ENCODE measurements around the gene PTPA.

PTPA gene

GRCh38 chr9:129093602-129094386, 17.4 kb upstream of the PTPA start:
- no peak overlapping the region for H3K27ac ChIP-seq (ENCODE audit: low read length)

GRCh38 chr9:129094387-129095169, 16.6 kb upstream of the PTPA start:
- no peaks in the 10 kb centered on the region for H3K27me3 ChIP-seq (ENCODE audit: insufficient read depth, low read length, poor library complexity)
- ATAC-seq (ENCODE audit: insufficient read depth, low read depth) = no peak
- no peak for DNase-seq
- no peak for TF ChIP-seq CTCF (IDR thresholded peaks at IDR 0.05; ENCODE audit: borderline replicate concordance, extremely low read depth, low read length, poor library complexity, severe bottlenecking)
- TF ChIP-seq EZH2 (IDR thresholded peaks at IDR 0.05; ENCODE audit: borderline replicate concordance, low read depth, low read length, severe bottlenecking) = no peak
- no peaks in the 10 kb centered on the region for H4K20me1 ChIP-seq (ENCODE audit: insufficient read depth, low read length)
- no peak overlapping the region for H3K4me2 ChIP-seq (ENCODE audit: insufficient read depth, low read length)
- no peak overlapping the region for H2AFZ ChIP-seq (ENCODE audit: low read depth, low read length)
- no peaks in the 10 kb centered on the region for H3K9me3 ChIP-seq (ENCODE audit: insufficient read depth, low read length, severe bottlenecking)
- H3K79me2 ChIP-seq (ENCODE audit: insufficient read depth, low read length) = no peaks in the 10 kb centered on the region
- H3K27ac ChIP-seq (ENCODE audit: low read length) = no peak overlapping the region
- H3K36me3 ChIP-seq (ENCODE audit: insufficient read depth, low read length) = peaks cover 6% of the 10 kb centered on the region; the same call in 1 of the 2 replicates
- H3K4me3 ChIP-seq (ENCODE audit: low read depth in 1 of 2, low read length in 2 of 2) = no peak overlapping the region
- no peaks in the 10 kb centered on the region for H3K4me1 ChIP-seq (ENCODE audit: insufficient read depth, low read length)
- no peak overlapping the region for H3K9ac ChIP-seq (ENCODE audit: low read depth, low read length)

More at GRCh38 chr9:129093602-129094386, 17.4 kb upstream of the PTPA start:
- no peak overlapping the region for H3K4me3 ChIP-seq (ENCODE audit: low read depth in 1 of 2, low read length in 2 of 2)
- DNase-seq (no peak), ATAC-seq (ENCODE audit: insufficient read depth, low read depth) (no peak)
- no peaks in the 10 kb centered on the region for H3K79me2 ChIP-seq (ENCODE audit: insufficient read depth, low read length)
- TF ChIP-seq CTCF (IDR thresholded peaks at IDR 0.05; ENCODE audit: borderline replicate concordance, extremely low read depth, low read length, poor library complexity, severe bottlenecking) (no peak), EZH2 (IDR thresholded peaks at IDR 0.05; ENCODE audit: borderline replicate concordance, low read depth, low read length, severe bottlenecking) (no peak)
- peaks cover 13% of the 10 kb centered on the region for H3K36me3 ChIP-seq (ENCODE audit: insufficient read depth, low read length)
- no peak overlapping the region for H2AFZ ChIP-seq (ENCODE audit: low read depth, low read length)
- H4K20me1 ChIP-seq (ENCODE audit: insufficient read depth, low read length) = no peaks in the 10 kb centered on the region
- H3K9ac ChIP-seq (ENCODE audit: low read depth, low read length) = no peak overlapping the region
- H3K4me1 ChIP-seq (ENCODE audit: insufficient read depth, low read length) = no peaks in the 10 kb centered on the region
- no peak overlapping the region for H3K4me2 ChIP-seq (ENCODE audit: insufficient read depth, low read length)
- no peaks in the 10 kb centered on the region for H3K9me3 ChIP-seq (ENCODE audit: insufficient read depth, low read length, severe bottlenecking)
- no peaks in the 10 kb centered on the region for H3K27me3 ChIP-seq (ENCODE audit: insufficient read depth, low read length, poor library complexity)

- TF ChIP-seq CTCF (IDR thresholded peaks at IDR 0.05; ENCODE audit: borderline replicate concordance, extremely low read depth, low read length, poor library complexity, severe bottlenecking) (no peak), EZH2 (IDR thresholded peaks at IDR 0.05; ENCODE audit: borderline replicate concordance, low read depth, low read length, severe bottlenecking) (no peak)
- no peak for DNase-seq
- H3K4me2 ChIP-seq (ENCODE audit: insufficient read depth, low read length) = no peak overlapping the region
- H3K9me3 ChIP-seq (ENCODE audit: insufficient read depth, low read length, severe bottlenecking) = no peaks in the 10 kb centered on the region
- no peaks in the 10 kb centered on the region for H3K4me1 ChIP-seq (ENCODE audit: insufficient read depth, low read length)
- no peak overlapping the region for H2AFZ ChIP-seq (ENCODE audit: low read depth, low read length)
- H4K20me1 ChIP-seq (ENCODE audit: insufficient read depth, low read length) = no peaks in the 10 kb centered on the region
- no peak overlapping the region for H3K4me3 ChIP-seq (ENCODE audit: low read depth in 1 of 2, low read length in 2 of 2)
- no peak overlapping the region for H3K9ac ChIP-seq (ENCODE audit: low read depth, low read length)
- H3K79me2 ChIP-seq (ENCODE audit: insufficient read depth, low read length) = no peaks in the 10 kb centered on the region
- no peak for ATAC-seq (ENCODE audit: insufficient read depth, low read depth)
- H3K27ac ChIP-seq (ENCODE audit: low read length) = no peak overlapping the region
- no peaks in the 10 kb centered on the region for H3K27me3 ChIP-seq (ENCODE audit: insufficient read depth, low read length, poor library complexity)
- H3K36me3 ChIP-seq (ENCODE audit: insufficient read depth, low read length) = no peaks in the 10 kb centered on the region
Measured at GRCh38 chr9:129095170-129095667, 16.0 kb upstream of the PTPA start.

Data from DND-41 (cell line).